Type B pancreatic cell (in vitro differentiated cells): ENCODE data around the gene CLASP1. TPM values are rescaled to one million over a fixed set of nuclear protein-coding genes. Genes with fewer than 3 reads are reported as not detected.
"Not testable (repeated sequence)": the region's sequence is repeated elsewhere in the genome, so short reads cannot be mapped to it uniquely, and the experiment has no call there.

ENCODE experiments used
- DNase-seq: peaks from one replicate; pipeline ENCODE4 v3.0.0; 2021; ENCODE audit warnings: mixed read lengths; ENCODE audit not compliant: unreplicated experiment; ENCODE audit errors: extremely low spot score
- H3K27ac Mint-ChIP-seq: 2 replicates; pipeline ENCODE4 v1.8.0; 2021; ENCODE audit warnings: mild to moderate bottlenecking, mixed read lengths
- H3K27me3 Mint-ChIP-seq: 2 replicates; pipeline ENCODE4 v1.8.0; 2021; ENCODE audit warnings: mixed read lengths
- H3K36me3 Mint-ChIP-seq: 2 replicates; pipeline ENCODE4 v1.8.0; 2021; ENCODE audit warnings: mixed read lengths
- H3K4me1 Mint-ChIP-seq: one replicate; pipeline ENCODE4 v1.8.0; 2021; ENCODE audit warnings: mixed read lengths; ENCODE audit not compliant: unreplicated experiment
- H3K4me3 Mint-ChIP-seq: 2 replicates; pipeline ENCODE4 v1.8.0; 2021; ENCODE audit warnings: mild to moderate bottlenecking, mixed read lengths
- H3K9me3 Mint-ChIP-seq: 2 replicates; pipeline ENCODE4 v1.8.0; 2021; ENCODE audit warnings: mixed read lengths
- total RNA-seq: library from RNA; stranded (reverse); gene quantifications from 2 replicates; pipeline ENCODE4 v1.2.1, GENCODE V29; 2021; ENCODE audit warnings: low replicate concordance
- TF ChIP-seq, protein P1 (sequence below): fragments of 200-600 bp; sonication (generic); conservative IDR thresholded peaks from 2 replicates; pipeline ENCODE4 v1.5.0; 2021; ENCODE audit warnings: antibody characterized with exemption, mild to moderate bottlenecking

Gene CLASP1
- total RNA-seq, 1 donor from 2014 or later = 74.6 TPM

DNA sequence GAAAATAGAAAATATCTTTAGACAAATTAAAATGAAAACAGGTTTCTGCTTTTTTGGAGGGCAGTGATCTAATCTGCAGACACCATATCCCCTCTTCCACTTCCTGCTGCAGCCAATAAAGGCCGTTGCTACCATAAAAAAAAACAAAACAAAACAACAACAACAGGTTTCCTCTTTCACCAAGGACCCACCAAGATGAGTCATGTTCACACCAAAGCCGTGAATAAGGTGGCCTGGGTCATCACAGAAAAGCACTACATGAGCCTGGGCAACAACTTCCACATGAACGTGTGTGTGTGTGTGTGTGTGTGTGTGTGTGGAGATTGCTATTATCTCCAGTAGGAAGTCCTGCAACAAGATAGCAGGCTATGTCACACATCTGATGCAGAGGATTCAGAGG, 339.5 kb downstream of the CLASP1 start:
- Mint-ChIP-seq H3K27me3 (peaks cover 12% of the 10 kb centered on the region), H3K9me3 (no peaks in the 10 kb centered on the region), H3K4me3 (no peak overlapping the region), H3K27ac (no peak overlapping the region), H3K4me1 (no peaks in the 10 kb centered on the region), H3K36me3 (no peaks in the 10 kb centered on the region)
- TF ChIP-seq, protein P1, sequence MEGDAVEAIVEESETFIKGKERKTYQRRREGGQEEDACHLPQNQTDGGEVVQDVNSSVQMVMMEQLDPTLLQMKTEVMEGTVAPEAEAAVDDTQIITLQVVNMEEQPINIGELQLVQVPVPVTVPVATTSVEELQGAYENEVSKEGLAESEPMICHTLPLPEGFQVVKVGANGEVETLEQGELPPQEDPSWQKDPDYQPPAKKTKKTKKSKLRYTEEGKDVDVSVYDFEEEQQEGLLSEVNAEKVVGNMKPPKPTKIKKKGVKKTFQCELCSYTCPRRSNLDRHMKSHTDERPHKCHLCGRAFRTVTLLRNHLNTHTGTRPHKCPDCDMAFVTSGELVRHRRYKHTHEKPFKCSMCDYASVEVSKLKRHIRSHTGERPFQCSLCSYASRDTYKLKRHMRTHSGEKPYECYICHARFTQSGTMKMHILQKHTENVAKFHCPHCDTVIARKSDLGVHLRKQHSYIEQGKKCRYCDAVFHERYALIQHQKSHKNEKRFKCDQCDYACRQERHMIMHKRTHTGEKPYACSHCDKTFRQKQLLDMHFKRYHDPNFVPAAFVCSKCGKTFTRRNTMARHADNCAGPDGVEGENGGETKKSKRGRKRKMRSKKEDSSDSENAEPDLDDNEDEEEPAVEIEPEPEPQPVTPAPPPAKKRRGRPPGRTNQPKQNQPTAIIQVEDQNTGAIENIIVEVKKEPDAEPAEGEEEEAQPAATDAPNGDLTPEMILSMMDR = no peak
- no peak for DNase-seq

DNA sequence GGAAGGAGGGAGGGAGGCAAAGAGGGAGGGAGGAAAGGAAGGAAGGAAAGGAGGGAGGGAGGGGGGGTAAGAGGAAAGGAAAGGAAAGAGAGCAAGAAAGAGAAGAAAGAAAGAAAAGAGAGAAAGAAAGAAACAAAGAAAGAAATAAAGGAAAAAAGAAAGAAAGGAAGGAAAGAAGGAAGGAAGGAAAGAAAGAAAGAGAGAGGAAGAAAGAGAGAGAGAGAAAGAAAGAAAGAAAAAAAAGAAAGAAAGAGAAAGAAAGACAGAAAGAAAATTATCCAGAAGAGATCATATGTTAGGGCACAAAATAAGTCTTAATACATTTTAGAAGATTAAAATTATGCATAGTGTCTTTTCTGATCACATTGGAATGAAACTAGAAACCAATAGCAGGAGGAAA, 339.9 kb downstream of the CLASP1 start:
- TF ChIP-seq, protein P1 = no peak
- Mint-ChIP-seq H3K36me3 (no peaks in the 10 kb centered on the region), H3K4me3 (no peak overlapping the region), H3K27ac (no peak overlapping the region), H3K4me1 (no peaks in the 10 kb centered on the region), H3K27me3 (peaks cover 13% of the 10 kb centered on the region), H3K9me3 (no peaks in the 10 kb centered on the region)
- no peak for DNase-seq

- TF ChIP-seq, protein P1 = no peak
- peaks cover 15% of the 10 kb centered on the region for H3K27me3 Mint-ChIP-seq
These were observed 342.2 kb downstream of the CLASP1 start for GRCh38 chr2:121307048-121307447.

DNA sequence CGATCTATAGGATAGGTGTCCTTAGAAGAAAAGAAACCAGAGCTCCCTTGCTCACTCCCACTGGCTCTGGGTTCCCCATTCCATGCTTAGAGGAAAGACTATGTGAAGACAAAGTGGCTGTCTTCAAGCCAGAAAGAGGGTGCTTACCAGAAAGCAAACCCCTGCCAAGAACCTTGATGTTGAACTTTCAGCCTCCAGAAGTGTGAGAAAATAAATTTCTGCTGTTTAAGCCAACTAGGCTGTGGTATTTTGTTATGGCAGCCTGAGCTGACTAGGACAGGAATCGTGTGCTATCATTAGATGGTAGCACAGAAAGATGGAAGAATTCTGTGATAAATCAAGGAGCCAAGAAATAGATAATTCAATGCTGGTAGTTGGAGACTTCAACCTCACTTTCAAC, 344.3 kb downstream of the CLASP1 start:
- Mint-ChIP-seq H3K9me3 (no peaks in the 10 kb centered on the region), H3K27me3 (peaks cover 18% of the 10 kb centered on the region), H3K27ac (no peak overlapping the region), H3K4me3 (no peak overlapping the region), H3K36me3 (no peaks in the 10 kb centered on the region), H3K4me1 (no peaks in the 10 kb centered on the region)
- DNase-seq = no peak
- TF ChIP-seq, protein P1 = no peak

More at GRCh38 chr2:121307048-121307447, 342.2 kb downstream of the CLASP1 start:
- DNase-seq = no peak
- H3K27ac Mint-ChIP-seq = no peak overlapping the region
- H3K9me3 Mint-ChIP-seq = no peaks in the 10 kb centered on the region
- no peaks in the 10 kb centered on the region for H3K36me3 Mint-ChIP-seq
- H3K4me1 Mint-ChIP-seq = no peaks in the 10 kb centered on the region
- no peak overlapping the region for H3K4me3 Mint-ChIP-seq

GRCh38 chr2:121303531-121304263, 345.6 kb downstream of the CLASP1 start:
- Mint-ChIP-seq H3K4me1 (no peaks in the 10 kb centered on the region), H3K36me3 (no peaks in the 10 kb centered on the region), H3K4me3 (no peak overlapping the region), H3K9me3 (no peaks in the 10 kb centered on the region), H3K27ac (no peak overlapping the region), H3K27me3 (peaks cover 17% of the 10 kb centered on the region)
- no peak for DNase-seq
- TF ChIP-seq, protein P1 = no peak

GRCh38 chr2:121301190-121301589, 348.1 kb downstream of the CLASP1 start:
- not testable (repeated sequence) for H3K4me1 Mint-ChIP-seq, H3K27ac Mint-ChIP-seq, H3K9me3 Mint-ChIP-seq, H3K36me3 Mint-ChIP-seq, DNase-seq, H3K4me3 Mint-ChIP-seq
- H3K27me3 Mint-ChIP-seq = peaks cover 14% of the 10 kb centered on the region
